SK-N-MC (cell line): ENCODE measurements around the gene VWA8.

Experiments
- EZH2 ChIP-seq: fragments of 200-600 bp; sonication (generic); IDR thresholded peaks from one replicate; pipeline ENCODE4 v1.6.1; 2017; ENCODE audit warnings: antibody characterized with exemption
- POLR2AphosphoS5 ChIP-seq: IDR thresholded peaks from 2 replicates; pipeline ENCODE4 v1.6.1; 2012; ENCODE audit warnings: mild to moderate bottlenecking, low read depth, low read length, borderline replicate concordance

DNA sequence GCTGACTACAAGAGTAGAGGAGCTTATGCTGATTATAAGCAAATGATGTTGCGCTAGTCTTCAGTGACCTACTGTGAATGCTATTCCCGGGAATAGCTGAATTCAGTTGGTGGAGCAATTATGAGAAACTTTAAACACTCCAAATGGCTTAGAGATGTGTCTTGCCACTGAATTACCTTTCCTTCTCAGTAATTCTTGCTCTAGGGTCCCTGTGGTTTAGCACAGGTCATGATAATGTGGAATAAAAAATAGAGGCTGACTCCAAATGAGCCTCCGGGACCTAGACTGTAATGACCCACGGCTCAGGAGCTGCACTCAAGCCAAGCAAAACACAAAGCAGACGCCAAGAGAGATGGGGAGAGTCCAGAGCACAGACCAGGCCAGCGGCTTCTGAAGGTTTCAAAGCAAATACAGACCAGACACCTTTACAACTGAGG lies 378.9 kb downstream of the VWA8 start:
- TF ChIP-seq EZH2 (no peak), POLR2AphosphoS5 (no peak)
